ENCODE measurements around the gene AUH. TPM values are rescaled to one million over a fixed set of nuclear protein-coding genes. Genes with fewer than 3 reads are reported as not detected.

AUH gene
- total RNA-seq, 2 donors from 2014 or later = 58.0 to 76.1 TPM

GRCh38 chr9:91210318-91210717 lies 151.4 kb downstream of the AUH start:
- Histone ChIP-seq H3K36me3 (no peaks in the 10 kb centered on the region), H3K9me3 (no peaks in the 10 kb centered on the region), H3K27ac (no peak overlapping the region), H3K4me1 (replicated peaks) (no peaks in the 10 kb centered on the region), H3K4me3 (no peak overlapping the region), H3K27me3 (replicated peaks; ENCODE audit: insufficient read depth) (no peaks in the 10 kb centered on the region)
- no peak for DNase-seq (ENCODE audit: low spot score)
- WGBS = 92% methylated on average over 6 of the region's 6 CpGs
- intact Hi-C loops (cut with DNase I) = no loop called here
- TF ChIP-seq POLR2A (IDR thresholded peaks at IDR 0.05) = no peak
- no peak for TF ChIP-seq POLR2AphosphoS5 (IDR thresholded peaks at IDR 0.05)
- TF ChIP-seq, protein P1, sequence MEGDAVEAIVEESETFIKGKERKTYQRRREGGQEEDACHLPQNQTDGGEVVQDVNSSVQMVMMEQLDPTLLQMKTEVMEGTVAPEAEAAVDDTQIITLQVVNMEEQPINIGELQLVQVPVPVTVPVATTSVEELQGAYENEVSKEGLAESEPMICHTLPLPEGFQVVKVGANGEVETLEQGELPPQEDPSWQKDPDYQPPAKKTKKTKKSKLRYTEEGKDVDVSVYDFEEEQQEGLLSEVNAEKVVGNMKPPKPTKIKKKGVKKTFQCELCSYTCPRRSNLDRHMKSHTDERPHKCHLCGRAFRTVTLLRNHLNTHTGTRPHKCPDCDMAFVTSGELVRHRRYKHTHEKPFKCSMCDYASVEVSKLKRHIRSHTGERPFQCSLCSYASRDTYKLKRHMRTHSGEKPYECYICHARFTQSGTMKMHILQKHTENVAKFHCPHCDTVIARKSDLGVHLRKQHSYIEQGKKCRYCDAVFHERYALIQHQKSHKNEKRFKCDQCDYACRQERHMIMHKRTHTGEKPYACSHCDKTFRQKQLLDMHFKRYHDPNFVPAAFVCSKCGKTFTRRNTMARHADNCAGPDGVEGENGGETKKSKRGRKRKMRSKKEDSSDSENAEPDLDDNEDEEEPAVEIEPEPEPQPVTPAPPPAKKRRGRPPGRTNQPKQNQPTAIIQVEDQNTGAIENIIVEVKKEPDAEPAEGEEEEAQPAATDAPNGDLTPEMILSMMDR (IDR thresholded peaks at IDR 0.05) = no peak

- Histone ChIP-seq H3K27ac (peak overlapping the region; percentile 71 to 78), H3K4me3 (no peak overlapping the region), H3K9me3 (no peaks in the 10 kb centered on the region), H3K4me1 (replicated peaks) (no peaks in the 10 kb centered on the region), H3K36me3 (no peaks in the 10 kb centered on the region), H3K27me3 (replicated peaks; ENCODE audit: insufficient read depth) (no peaks in the 10 kb centered on the region)
- 91% methylated on average over 5 of the region's 5 CpGs for WGBS
- intact Hi-C loops (cut with DNase I) = loop anchor here (10.0 kb wide), 1 partner anchor 294 kb away; no protein-coding TSS in a partner anchor
- TF ChIP-seq, protein P1 (IDR thresholded peaks at IDR 0.05) = no peak
- no peak for TF ChIP-seq POLR2A (IDR thresholded peaks at IDR 0.05)
- no peak for TF ChIP-seq POLR2AphosphoS5 (IDR thresholded peaks at IDR 0.05)
- DNase-seq (ENCODE audit: low spot score) = no peak
Observed at GRCh38 chr9:91208837-91209236, 152.9 kb downstream of the AUH start.

- DNase-seq (ENCODE audit: low spot score) = no peak
- 61% methylated on average over 3 of the region's 3 CpGs for WGBS
- no peaks in the 10 kb centered on the region for H3K4me1 ChIP-seq (replicated peaks)
- H3K27me3 ChIP-seq (replicated peaks; ENCODE audit: insufficient read depth) = no peaks in the 10 kb centered on the region
- intact Hi-C loops (cut with DNase I) = loop anchor here (10.0 kb wide), 1 partner anchor 294 kb away; no protein-coding TSS in a partner anchor
- H3K4me3 ChIP-seq = no peak overlapping the region
- TF ChIP-seq POLR2AphosphoS5 (IDR thresholded peaks at IDR 0.05) = no peak
- TF ChIP-seq, protein P1 (IDR thresholded peaks at IDR 0.05) = no peak
- TF ChIP-seq POLR2A (IDR thresholded peaks at IDR 0.05) = no peak
- no peaks in the 10 kb centered on the region for H3K9me3 ChIP-seq
- no peaks in the 10 kb centered on the region for H3K36me3 ChIP-seq
- H3K27ac ChIP-seq = peak overlapping the region; percentile 71 to 78
Observed at GRCh38 chr9:91208419-91208745, 153.3 kb downstream of the AUH start.

DNA sequence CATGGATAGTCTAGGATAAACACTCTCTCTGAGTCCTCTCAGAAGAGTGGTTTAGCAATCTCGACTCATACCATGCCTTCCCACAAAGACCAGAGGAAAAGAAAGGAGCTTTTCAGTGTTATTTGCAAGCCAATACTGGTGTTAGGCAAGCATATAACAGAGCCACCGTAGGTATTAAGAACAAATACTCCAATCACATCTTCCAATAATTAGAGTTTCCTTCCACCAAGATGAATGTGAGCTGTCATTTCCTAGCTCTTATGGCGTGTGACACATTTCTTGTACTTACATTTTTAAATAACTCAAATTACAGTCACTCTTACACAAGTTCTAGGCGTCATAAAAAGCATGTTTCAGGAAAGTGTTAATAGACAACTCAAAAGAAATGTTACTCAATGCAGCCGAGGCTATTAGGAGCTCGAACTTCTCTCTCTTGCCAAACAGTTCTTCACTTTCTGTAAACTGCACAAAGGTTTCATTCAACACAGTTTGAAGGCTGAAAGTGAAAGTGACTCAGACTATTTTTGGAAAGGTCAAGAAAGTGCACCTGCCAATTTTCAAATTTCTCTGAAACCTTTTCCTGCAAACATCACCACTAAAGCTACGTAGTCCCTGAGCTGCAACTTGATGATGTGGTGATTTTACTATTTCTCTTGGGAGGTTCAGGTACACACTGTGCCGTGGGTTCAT lies 153.8 kb downstream of the AUH start:
- intact Hi-C loops (cut with DNase I) = loop anchor here (10.0 kb wide), 1 partner anchor 293 kb away; no protein-coding TSS in a partner anchor
- Histone ChIP-seq H3K4me3 (no peak overlapping the region), H3K9me3 (no peaks in the 10 kb centered on the region), H3K27me3 (replicated peaks; ENCODE audit: insufficient read depth) (no peaks in the 10 kb centered on the region), H3K27ac (peak overlapping the region; percentile 71 to 78), H3K36me3 (no peaks in the 10 kb centered on the region), H3K4me1 (replicated peaks) (no peaks in the 10 kb centered on the region)
- WGBS = 19% methylated on average over 8 of the region's 8 CpGs
- no peak for DNase-seq (ENCODE audit: low spot score)
- TF ChIP-seq POLR2A (IDR thresholded peaks at IDR 0.05) (no peak), POLR2AphosphoS5 (IDR thresholded peaks at IDR 0.05) (peak; percentile 62)
- TF ChIP-seq, protein P1 (IDR thresholded peaks at IDR 0.05) = no peak

GRCh38 chr9:91207397-91207728 lies 154.4 kb downstream of the AUH start:
- no peak for DNase-seq (ENCODE audit: low spot score)
- no peak overlapping the region for H3K4me3 ChIP-seq
- no peaks in the 10 kb centered on the region for H3K27me3 ChIP-seq (replicated peaks; ENCODE audit: insufficient read depth)
- H3K27ac ChIP-seq = peak overlapping the region; percentile 71 to 78
- no peaks in the 10 kb centered on the region for H3K4me1 ChIP-seq (replicated peaks)
- intact Hi-C loops (cut with DNase I) = loop anchor here (10.0 kb wide), 1 partner anchor 293 kb away; no protein-coding TSS in a partner anchor
- no peaks in the 10 kb centered on the region for H3K9me3 ChIP-seq
- TF ChIP-seq POLR2A (IDR thresholded peaks at IDR 0.05) = no peak
- TF ChIP-seq, protein P1 (IDR thresholded peaks at IDR 0.05) = no peak
- no peak for TF ChIP-seq POLR2AphosphoS5 (IDR thresholded peaks at IDR 0.05)
- 92% methylated on average over 9 of the region's 9 CpGs for WGBS
- H3K36me3 ChIP-seq = no peaks in the 10 kb centered on the region
